ENCODE data around the gene CABS1. TPM values are rescaled to one million over a fixed set of nuclear protein-coding genes. Genes with fewer than 3 reads are reported as not detected.

CABS1 gene
- total RNA-seq (2014; rRNA removed; shearing (Covaris generic); ENCODE audit: low replicate concordance) = not detected in 2 replicates

- Histone ChIP-seq H4K20me1 (ENCODE audit: insufficient read depth, low read depth, low read length) (no peaks in the 10 kb centered on the region), H3K4me1 (ENCODE audit: low read length) (no peaks in the 10 kb centered on the region), H3K9me2 (replicated peaks; ENCODE audit: insufficient read depth, low read length) (no peaks in the 10 kb centered on the region), H3K36me3 (ENCODE audit: insufficient read depth, low read length) (no peaks in the 10 kb centered on the region), H3K9me3 (ENCODE audit: low read length) (no peaks in the 10 kb centered on the region), H3K9ac (ENCODE audit: low read length) (no peak within 1 kb of the TSS), H3K27ac (ENCODE audit: low read length) (no peak within 1 kb of the TSS), H3K4me2 (ENCODE audit: low read depth, low read length, poor library complexity, severe bottlenecking) (no peak within 1 kb of the TSS), H2AFZ (ENCODE audit: low read length) (no peak within 1 kb of the TSS), H3K4me3 (ENCODE audit: low read length) (no peak within 1 kb of the TSS), H3K27me3 (ENCODE audit: low read length) (no peaks in the 10 kb centered on the region), H3K79me2 (ENCODE audit: low read length) (no peaks in the 10 kb centered on the region)
- no peak for DNase-seq
Observed at GRCh38 chr4:70334681-70335080, at the start of gene CABS1. Gene CABS1, plus strand, starts transcription at chr4:70334981. Its CDS starts 59 bp downstream, at chr4:70335040.

- Histone ChIP-seq H3K4me2 (ENCODE audit: low read depth, low read length, poor library complexity, severe bottlenecking) (no peak overlapping the region), H3K79me2 (ENCODE audit: low read length) (no peaks in the 10 kb centered on the region), H3K4me1 (ENCODE audit: low read length) (no peaks in the 10 kb centered on the region), H3K27me3 (ENCODE audit: low read length) (no peaks in the 10 kb centered on the region), H3K4me3 (ENCODE audit: low read length) (no peak overlapping the region), H4K20me1 (ENCODE audit: insufficient read depth, low read depth, low read length) (no peaks in the 10 kb centered on the region), H3K27ac (ENCODE audit: low read length) (no peak overlapping the region), H3K9me3 (ENCODE audit: low read length) (no peaks in the 10 kb centered on the region), H3K9me2 (replicated peaks; ENCODE audit: insufficient read depth, low read length) (no peaks in the 10 kb centered on the region), H3K9ac (ENCODE audit: low read length) (no peak overlapping the region), H2AFZ (ENCODE audit: low read length) (no peak overlapping the region), H3K36me3 (ENCODE audit: insufficient read depth, low read length) (no peaks in the 10 kb centered on the region)
- DNase-seq = no peak
Observed at GRCh38 chr4:70288651-70289050, 46.1 kb upstream of the CABS1 start.

- Histone ChIP-seq H3K27ac (ENCODE audit: low read length) (no peak overlapping the region), H3K27me3 (ENCODE audit: low read length) (no peaks in the 10 kb centered on the region), H3K4me2 (ENCODE audit: low read depth, low read length, poor library complexity, severe bottlenecking) (no peak overlapping the region), H3K4me3 (ENCODE audit: low read length) (no peak overlapping the region), H3K36me3 (ENCODE audit: insufficient read depth, low read length) (no peaks in the 10 kb centered on the region), H3K9ac (ENCODE audit: low read length) (no peak overlapping the region), H4K20me1 (ENCODE audit: insufficient read depth, low read depth, low read length) (no peaks in the 10 kb centered on the region), H3K79me2 (ENCODE audit: low read length) (no peaks in the 10 kb centered on the region), H3K4me1 (ENCODE audit: low read length) (no peaks in the 10 kb centered on the region), H3K9me2 (replicated peaks; ENCODE audit: insufficient read depth, low read length) (no peaks in the 10 kb centered on the region), H3K9me3 (ENCODE audit: low read length) (no peaks in the 10 kb centered on the region), H2AFZ (ENCODE audit: low read length) (no peak overlapping the region)
- DNase-seq = no peak
Observed at GRCh38 chr4:70291341-70291740, 43.4 kb upstream of the CABS1 start.

- DNase-seq = no peak
- H3K27ac ChIP-seq (ENCODE audit: low read length) = no peak overlapping the region
- no peaks in the 10 kb centered on the region for H3K27me3 ChIP-seq (ENCODE audit: low read length)
- no peaks in the 10 kb centered on the region for H3K9me2 ChIP-seq (replicated peaks; ENCODE audit: insufficient read depth, low read length)
- H3K4me3 ChIP-seq (ENCODE audit: low read length) = no peak overlapping the region
- H3K9ac ChIP-seq (ENCODE audit: low read length) = no peak overlapping the region
- no peaks in the 10 kb centered on the region for H3K79me2 ChIP-seq (ENCODE audit: low read length)
- no peak overlapping the region for H3K4me2 ChIP-seq (ENCODE audit: low read depth, low read length, poor library complexity, severe bottlenecking)
- no peaks in the 10 kb centered on the region for H3K36me3 ChIP-seq (ENCODE audit: insufficient read depth, low read length)
- no peak overlapping the region for H2AFZ ChIP-seq (ENCODE audit: low read length)
- H3K4me1 ChIP-seq (ENCODE audit: low read length) = no peaks in the 10 kb centered on the region
- no peaks in the 10 kb centered on the region for H4K20me1 ChIP-seq (ENCODE audit: insufficient read depth, low read depth, low read length)
- H3K9me3 ChIP-seq (ENCODE audit: low read length) = no peaks in the 10 kb centered on the region
Observed at GRCh38 chr4:70297576-70297975, 37.2 kb upstream of the CABS1 start.

GRCh38 chr4:70298051-70298450, 36.7 kb upstream of the CABS1 start:
- H3K9ac ChIP-seq (ENCODE audit: low read length) = no peak overlapping the region
- H3K4me3 ChIP-seq (ENCODE audit: low read length) = no peak overlapping the region
- no peaks in the 10 kb centered on the region for H3K27me3 ChIP-seq (ENCODE audit: low read length)
- no peaks in the 10 kb centered on the region for H3K4me1 ChIP-seq (ENCODE audit: low read length)
- H3K27ac ChIP-seq (ENCODE audit: low read length) = no peak overlapping the region
- H3K79me2 ChIP-seq (ENCODE audit: low read length) = no peaks in the 10 kb centered on the region
- no peak overlapping the region for H2AFZ ChIP-seq (ENCODE audit: low read length)
- no peaks in the 10 kb centered on the region for H4K20me1 ChIP-seq (ENCODE audit: insufficient read depth, low read depth, low read length)
- no peak for DNase-seq
- no peak overlapping the region for H3K4me2 ChIP-seq (ENCODE audit: low read depth, low read length, poor library complexity, severe bottlenecking)
- H3K9me2 ChIP-seq (replicated peaks; ENCODE audit: insufficient read depth, low read length) = no peaks in the 10 kb centered on the region
- no peaks in the 10 kb centered on the region for H3K9me3 ChIP-seq (ENCODE audit: low read length)
- H3K36me3 ChIP-seq (ENCODE audit: insufficient read depth, low read length) = no peaks in the 10 kb centered on the region

- Histone ChIP-seq H3K27me3 (ENCODE audit: low read length) (no peaks in the 10 kb centered on the region), H3K9ac (ENCODE audit: low read length) (no peak overlapping the region), H2AFZ (ENCODE audit: low read length) (no peak overlapping the region), H3K9me2 (replicated peaks; ENCODE audit: insufficient read depth, low read length) (no peaks in the 10 kb centered on the region), H3K9me3 (ENCODE audit: low read length) (no peaks in the 10 kb centered on the region), H3K79me2 (ENCODE audit: low read length) (no peaks in the 10 kb centered on the region), H3K27ac (ENCODE audit: low read length) (no peak overlapping the region), H3K4me3 (ENCODE audit: low read length) (no peak overlapping the region), H3K4me1 (ENCODE audit: low read length) (no peaks in the 10 kb centered on the region), H3K36me3 (ENCODE audit: insufficient read depth, low read length) (no peaks in the 10 kb centered on the region), H4K20me1 (ENCODE audit: insufficient read depth, low read depth, low read length) (no peaks in the 10 kb centered on the region), H3K4me2 (ENCODE audit: low read depth, low read length, poor library complexity, severe bottlenecking) (no peak overlapping the region)
- DNase-seq = no peak
Observed at GRCh38 chr4:70299643-70300042, 35.1 kb upstream of the CABS1 start.

GRCh38 chr4:70300215-70300614, 34.6 kb upstream of the CABS1 start:
- H3K4me1 ChIP-seq (ENCODE audit: low read length) = no peaks in the 10 kb centered on the region
- no peak overlapping the region for H3K9ac ChIP-seq (ENCODE audit: low read length)
- H3K36me3 ChIP-seq (ENCODE audit: insufficient read depth, low read length) = no peaks in the 10 kb centered on the region
- H3K4me2 ChIP-seq (ENCODE audit: low read depth, low read length, poor library complexity, severe bottlenecking) = no peak overlapping the region
- no peak for DNase-seq
- H3K79me2 ChIP-seq (ENCODE audit: low read length) = no peaks in the 10 kb centered on the region
- no peaks in the 10 kb centered on the region for H3K27me3 ChIP-seq (ENCODE audit: low read length)
- H3K4me3 ChIP-seq (ENCODE audit: low read length) = no peak overlapping the region
- no peaks in the 10 kb centered on the region for H3K9me2 ChIP-seq (replicated peaks; ENCODE audit: insufficient read depth, low read length)
- H3K27ac ChIP-seq (ENCODE audit: low read length) = no peak overlapping the region
- no peaks in the 10 kb centered on the region for H3K9me3 ChIP-seq (ENCODE audit: low read length)
- no peaks in the 10 kb centered on the region for H4K20me1 ChIP-seq (ENCODE audit: insufficient read depth, low read depth, low read length)
- no peak overlapping the region for H2AFZ ChIP-seq (ENCODE audit: low read length)

- H3K79me2 ChIP-seq (ENCODE audit: low read length) = no peaks in the 10 kb centered on the region
- H3K4me2 ChIP-seq (ENCODE audit: low read depth, low read length, poor library complexity, severe bottlenecking) = no peak overlapping the region
- no peak overlapping the region for H3K27ac ChIP-seq (ENCODE audit: low read length)
- H2AFZ ChIP-seq (ENCODE audit: low read length) = no peak overlapping the region
- no peaks in the 10 kb centered on the region for H4K20me1 ChIP-seq (ENCODE audit: insufficient read depth, low read depth, low read length)
- H3K9me3 ChIP-seq (ENCODE audit: low read length) = no peaks in the 10 kb centered on the region
- DNase-seq = no peak
- no peaks in the 10 kb centered on the region for H3K9me2 ChIP-seq (replicated peaks; ENCODE audit: insufficient read depth, low read length)
- H3K4me1 ChIP-seq (ENCODE audit: low read length) = no peaks in the 10 kb centered on the region
- no peaks in the 10 kb centered on the region for H3K36me3 ChIP-seq (ENCODE audit: insufficient read depth, low read length)
- H3K27me3 ChIP-seq (ENCODE audit: low read length) = no peaks in the 10 kb centered on the region
- no peak overlapping the region for H3K4me3 ChIP-seq (ENCODE audit: low read length)
- H3K9ac ChIP-seq (ENCODE audit: low read length) = no peak overlapping the region
Observed at GRCh38 chr4:70303090-70303489, 31.7 kb upstream of the CABS1 start.

GRCh38 chr4:70305601-70306000, 29.2 kb upstream of the CABS1 start:
- Histone ChIP-seq H3K9me3 (ENCODE audit: low read length) (no peaks in the 10 kb centered on the region), H3K79me2 (ENCODE audit: low read length) (no peaks in the 10 kb centered on the region), H3K4me2 (ENCODE audit: low read depth, low read length, poor library complexity, severe bottlenecking) (no peak overlapping the region), H3K27ac (ENCODE audit: low read length) (no peak overlapping the region), H2AFZ (ENCODE audit: low read length) (no peak overlapping the region), H3K4me3 (ENCODE audit: low read length) (no peak overlapping the region), H3K9me2 (replicated peaks; ENCODE audit: insufficient read depth, low read length) (no peaks in the 10 kb centered on the region), H3K36me3 (ENCODE audit: insufficient read depth, low read length) (no peaks in the 10 kb centered on the region), H4K20me1 (ENCODE audit: insufficient read depth, low read depth, low read length) (no peaks in the 10 kb centered on the region), H3K9ac (ENCODE audit: low read length) (no peak overlapping the region), H3K27me3 (ENCODE audit: low read length) (no peaks in the 10 kb centered on the region), H3K4me1 (ENCODE audit: low read length) (no peaks in the 10 kb centered on the region)
- DNase-seq = no peak

Measured in Karpas-422 (cell line).